Fibroblast of peridontal ligament (primary cell): ENCODE measurements around the gene PCDHA10.
"Not testable (repeated sequence)": the region's sequence is repeated elsewhere in the genome, so short reads cannot be mapped to it uniquely, and the experiment has no call there.

Source experiments
- DNase-seq: peaks from one replicate; pipeline ENCODE4 v3.0.0-alpha.2; 2010; ENCODE audit errors: extremely low read depth

PCDHA10 gene

DNA sequence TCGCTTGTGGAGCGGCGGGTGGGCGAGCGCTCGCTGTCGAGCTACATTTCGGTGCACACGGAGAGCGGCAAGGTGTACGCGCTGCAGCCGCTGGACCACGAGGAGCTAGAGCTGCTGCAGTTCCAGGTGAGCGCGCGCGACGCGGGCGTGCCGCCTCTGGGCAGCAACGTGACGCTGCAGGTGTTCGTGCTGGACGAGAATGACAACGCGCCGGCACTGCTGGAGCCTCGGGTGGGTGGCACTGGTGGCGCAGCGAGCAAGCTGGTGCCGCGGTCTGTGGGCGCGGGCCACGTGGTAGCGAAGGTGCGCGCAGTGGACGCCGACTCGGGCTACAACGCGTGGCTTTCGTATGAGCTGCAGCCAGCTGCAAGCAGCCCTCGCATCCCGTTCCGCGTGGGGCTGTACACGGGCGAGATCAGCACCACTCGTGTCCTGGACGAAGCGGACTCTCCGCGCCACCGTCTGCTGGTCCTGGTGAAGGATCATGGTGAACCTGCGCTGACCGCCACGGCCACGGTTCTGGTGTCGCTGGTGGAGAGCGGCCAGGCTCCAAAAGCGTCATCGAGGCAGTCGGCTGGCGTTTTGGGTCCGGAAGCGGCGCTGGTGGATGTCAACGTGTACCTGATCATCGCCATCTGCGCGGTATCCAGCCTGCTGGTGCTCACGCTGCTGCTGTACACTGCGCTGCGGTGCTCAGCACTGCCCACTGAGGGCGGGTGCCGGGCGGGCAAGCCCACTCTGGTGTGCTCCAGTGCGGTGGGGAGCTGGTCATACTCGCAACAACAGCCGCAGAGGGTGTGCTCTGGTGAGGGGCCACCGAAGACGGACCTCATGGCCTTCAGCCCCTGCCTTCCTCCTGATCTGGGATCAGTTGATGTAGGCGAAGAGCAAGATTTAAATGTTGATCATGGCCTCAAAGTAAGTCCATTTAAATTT, 12.6 kb upstream of the PCDHA10 start:
- no peak for DNase-seq

DNA sequence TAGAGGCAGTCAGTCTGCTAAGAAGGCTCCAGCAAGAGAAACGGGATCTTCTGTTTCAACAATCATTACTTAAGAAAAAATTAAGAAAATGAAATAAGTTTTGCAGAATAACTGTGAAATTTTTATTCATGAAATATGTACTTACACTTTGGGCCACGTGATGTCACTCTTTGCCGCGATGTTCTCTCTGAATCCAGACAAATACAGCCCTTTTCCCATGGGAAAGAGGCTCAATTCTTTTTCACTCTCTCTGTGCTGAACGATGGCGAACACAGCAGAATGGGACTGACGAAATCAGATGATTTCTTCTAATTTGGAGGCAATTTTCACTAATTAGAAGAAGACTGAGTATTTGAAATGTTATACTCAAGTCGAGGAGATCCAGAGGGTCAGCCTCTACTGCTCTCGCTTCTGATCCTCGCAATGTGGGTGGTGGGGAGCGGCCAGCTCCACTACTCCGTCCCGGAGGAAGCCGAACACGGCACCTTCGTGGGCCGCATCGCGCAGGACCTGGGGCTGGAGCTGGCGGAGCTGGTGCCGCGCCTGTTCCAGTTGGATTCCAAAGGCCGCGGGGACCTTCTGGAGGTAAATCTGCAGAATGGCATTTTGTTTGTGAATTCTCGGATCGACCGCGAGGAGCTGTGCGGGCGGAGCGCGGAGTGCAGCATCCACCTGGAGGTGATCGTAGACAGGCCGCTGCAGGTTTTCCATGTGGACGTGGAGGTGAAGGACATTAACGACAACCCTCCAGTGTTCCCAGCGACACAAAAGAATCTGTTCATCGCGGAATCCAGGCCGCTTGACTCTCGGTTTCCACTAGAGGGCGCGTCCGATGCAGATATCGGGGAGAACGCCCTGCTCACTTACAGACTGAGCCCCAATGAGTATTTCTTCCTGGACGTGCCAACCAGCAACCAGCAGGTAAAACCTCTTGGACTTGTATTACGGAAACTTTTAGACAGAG, 7.3 kb upstream of the PCDHA10 start, which contains the start of gene PCDHA9:
Gene PCDHA9, plus strand, starts transcription at position 244 of the 964 bp plus-strand sequence. Its CDS starts 114 bp downstream, at position 358.
- DNase-seq, result not testable (repeated sequence)

DNA sequence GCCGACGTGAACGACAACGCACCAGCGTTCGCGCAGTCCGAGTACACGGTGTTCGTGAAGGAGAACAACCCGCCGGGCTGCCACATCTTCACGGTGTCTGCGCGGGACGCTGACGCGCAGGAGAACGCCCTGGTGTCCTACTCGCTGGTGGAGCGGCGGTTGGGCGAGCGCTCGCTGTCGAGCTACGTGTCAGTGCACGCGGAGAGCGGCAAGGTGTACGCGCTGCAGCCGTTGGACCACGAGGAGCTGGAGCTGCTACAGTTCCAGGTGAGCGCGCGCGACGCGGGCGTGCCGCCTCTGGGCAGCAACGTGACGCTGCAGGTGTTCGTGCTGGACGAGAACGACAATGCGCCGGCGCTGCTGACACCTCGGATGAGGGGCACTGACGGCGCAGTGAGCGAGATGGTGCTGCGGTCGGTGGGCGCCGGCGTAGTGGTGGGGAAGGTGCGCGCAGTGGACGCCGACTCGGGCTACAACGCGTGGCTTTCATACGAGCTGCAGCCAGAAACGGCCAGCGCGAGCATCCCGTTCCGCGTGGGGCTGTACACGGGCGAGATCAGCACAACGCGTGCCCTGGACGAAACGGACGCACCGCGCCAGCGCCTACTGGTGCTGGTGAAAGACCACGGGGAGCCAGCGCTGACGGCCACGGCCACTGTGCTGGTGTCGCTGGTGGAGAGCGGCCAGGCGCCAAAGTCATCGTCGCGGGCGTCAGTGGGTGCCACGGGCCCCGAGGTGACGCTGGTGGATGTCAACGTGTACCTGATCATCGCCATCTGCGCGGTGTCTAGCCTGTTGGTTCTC, 5.7 kb upstream of the PCDHA10 start:
- DNase-seq, result not testable (repeated sequence)

DNA sequence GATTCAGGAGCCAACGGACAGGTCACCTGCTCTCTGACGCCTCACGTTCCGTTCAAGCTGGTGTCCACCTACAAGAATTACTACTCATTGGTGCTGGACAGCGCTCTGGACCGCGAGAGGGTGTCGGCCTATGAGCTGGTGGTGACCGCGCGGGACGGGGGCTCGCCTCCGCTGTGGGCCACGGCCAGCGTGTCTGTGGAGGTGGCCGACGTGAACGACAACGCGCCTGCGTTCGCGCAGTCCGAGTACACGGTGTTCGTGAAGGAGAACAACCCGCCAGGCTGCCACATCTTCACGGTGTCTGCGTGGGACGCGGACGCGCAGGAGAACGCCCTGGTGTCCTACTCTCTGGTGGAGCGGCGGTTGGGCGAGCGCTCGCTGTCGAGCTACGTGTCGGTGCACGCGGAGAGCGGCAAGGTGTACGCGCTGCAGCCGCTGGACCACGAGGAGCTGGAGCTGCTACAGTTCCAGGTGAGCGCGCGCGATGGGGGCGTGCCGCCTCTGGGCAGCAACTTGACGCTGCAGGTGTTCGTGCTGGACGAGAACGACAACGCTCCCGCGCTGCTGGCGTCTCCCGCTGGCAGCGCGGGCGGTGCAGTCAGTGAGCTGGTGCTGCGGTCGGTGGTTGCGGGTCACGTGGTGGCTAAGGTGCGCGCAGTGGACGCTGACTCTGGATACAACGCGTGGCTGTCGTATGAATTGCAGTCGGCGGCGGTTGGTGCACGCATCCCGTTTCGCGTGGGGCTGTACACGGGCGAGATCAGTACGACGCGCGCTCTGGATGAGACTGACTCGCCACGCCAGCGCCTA, 1.7 kb downstream of the PCDHA10 start:
- DNase-seq, result no peak

DNA sequence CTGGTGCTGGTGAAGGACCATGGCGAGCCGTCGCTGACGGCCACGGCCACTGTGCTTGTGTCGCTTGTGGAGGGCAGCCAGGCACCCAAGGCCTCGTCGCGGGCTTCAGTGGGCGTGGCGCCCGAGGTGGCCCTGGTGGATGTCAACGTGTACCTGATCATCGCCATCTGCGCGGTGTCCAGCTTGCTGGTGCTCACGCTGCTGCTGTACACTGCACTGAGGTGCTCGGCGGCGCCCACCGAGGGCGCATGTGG, 2.2 kb downstream of the PCDHA10 start:
- no peak for DNase-seq

DNA sequence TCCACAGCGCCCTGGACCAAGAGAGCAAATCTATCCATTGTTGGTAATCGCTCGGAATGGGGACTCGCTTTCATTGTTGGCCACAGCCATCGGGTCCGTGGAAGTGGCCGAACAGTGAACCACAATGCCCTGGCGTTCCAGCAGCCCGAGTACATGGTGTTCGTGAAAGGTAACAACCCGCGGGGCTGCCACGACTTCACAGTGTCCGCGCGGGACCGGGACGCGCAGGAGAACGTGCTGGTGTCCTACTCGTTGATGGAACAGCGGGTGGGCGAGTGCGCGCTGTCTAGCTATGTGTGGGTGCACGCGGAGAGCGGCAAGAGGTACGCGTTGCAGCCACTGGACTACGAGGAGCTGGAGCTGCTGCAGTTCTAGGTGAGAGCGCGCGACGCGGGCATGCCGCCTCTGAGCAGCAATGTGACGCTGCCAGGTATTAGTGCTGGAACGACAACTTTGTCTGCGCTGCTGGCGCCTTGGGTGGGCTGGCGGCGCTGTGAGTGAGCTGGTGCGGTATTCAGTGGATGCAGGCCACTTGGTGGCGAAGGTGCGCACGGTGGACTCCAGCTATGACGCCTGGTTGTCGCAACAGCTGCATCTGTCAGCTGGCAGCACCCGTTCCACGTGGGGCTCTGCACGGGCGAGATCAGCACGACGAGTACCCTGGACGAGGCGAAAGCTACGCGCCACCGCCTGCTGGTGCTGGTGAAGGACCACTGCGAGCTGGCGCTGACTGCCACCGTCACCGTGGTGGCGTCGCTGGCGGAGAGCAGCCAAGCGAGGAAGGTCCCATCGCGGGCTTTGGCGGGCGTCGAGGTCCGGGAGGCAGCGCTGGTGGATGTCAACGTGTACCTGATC, 7.0 kb downstream of the PCDHA10 start:
- no peak for DNase-seq

DNA sequence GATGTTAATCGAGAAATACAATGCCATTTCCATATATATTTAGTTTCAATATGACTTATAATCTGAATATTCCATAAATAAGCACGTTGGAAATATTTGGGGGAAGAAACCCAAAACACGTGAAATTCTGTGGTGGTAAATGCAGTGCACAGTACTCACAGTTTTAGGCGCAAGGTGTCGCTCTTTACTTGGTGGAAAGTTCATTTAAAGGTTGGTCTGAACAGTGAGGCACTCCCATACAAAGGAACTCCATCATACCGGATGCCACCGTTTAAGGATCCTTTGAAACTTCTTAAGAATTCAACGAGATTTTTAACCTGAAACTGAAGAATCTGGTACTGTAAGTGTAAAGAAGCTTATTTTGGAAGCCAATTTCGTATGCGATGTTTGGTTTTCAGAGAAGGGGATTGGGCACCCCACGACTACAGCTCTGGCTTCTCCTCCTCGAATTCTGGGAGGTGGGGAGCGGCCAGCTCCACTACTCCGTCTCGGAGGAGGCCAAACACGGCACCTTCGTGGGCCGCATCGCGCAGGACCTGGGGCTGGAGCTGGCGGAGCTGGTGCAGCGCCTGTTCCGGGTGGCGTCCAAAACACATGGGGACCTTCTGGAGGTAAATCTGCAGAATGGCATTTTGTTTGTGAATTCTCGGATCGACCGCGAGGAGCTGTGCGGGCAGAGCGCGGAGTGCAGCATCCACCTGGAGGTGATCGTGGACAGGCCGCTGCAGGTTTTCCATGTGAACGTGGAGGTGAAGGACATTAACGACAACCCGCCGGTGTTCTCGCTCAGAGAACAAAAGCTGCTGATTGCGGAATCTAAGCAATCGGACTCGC, 13.2 kb downstream of the PCDHA10 start, which contains the start of gene PCDHA11:
Gene PCDHA11, plus strand, starts transcription at position 237 of the 834 bp plus-strand sequence. Its CDS starts 147 bp downstream, at position 384.
- peak; percentile 1 for DNase-seq

DNA sequence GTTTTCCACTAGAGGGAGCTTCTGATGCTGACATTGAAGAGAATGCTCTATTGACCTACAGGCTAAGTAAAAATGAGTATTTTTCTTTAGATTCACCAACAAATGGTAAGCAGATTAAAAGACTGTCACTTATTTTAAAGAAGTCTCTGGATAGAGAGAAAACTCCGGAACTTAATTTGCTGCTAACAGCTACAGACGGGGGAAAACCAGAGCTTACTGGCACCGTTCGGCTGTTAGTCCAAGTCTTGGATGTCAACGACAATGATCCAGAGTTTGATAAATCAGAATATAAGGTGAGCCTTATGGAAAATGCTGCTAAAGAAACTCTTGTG, 13.8 kb downstream of the PCDHA10 start:
- no peak for DNase-seq

DNA sequence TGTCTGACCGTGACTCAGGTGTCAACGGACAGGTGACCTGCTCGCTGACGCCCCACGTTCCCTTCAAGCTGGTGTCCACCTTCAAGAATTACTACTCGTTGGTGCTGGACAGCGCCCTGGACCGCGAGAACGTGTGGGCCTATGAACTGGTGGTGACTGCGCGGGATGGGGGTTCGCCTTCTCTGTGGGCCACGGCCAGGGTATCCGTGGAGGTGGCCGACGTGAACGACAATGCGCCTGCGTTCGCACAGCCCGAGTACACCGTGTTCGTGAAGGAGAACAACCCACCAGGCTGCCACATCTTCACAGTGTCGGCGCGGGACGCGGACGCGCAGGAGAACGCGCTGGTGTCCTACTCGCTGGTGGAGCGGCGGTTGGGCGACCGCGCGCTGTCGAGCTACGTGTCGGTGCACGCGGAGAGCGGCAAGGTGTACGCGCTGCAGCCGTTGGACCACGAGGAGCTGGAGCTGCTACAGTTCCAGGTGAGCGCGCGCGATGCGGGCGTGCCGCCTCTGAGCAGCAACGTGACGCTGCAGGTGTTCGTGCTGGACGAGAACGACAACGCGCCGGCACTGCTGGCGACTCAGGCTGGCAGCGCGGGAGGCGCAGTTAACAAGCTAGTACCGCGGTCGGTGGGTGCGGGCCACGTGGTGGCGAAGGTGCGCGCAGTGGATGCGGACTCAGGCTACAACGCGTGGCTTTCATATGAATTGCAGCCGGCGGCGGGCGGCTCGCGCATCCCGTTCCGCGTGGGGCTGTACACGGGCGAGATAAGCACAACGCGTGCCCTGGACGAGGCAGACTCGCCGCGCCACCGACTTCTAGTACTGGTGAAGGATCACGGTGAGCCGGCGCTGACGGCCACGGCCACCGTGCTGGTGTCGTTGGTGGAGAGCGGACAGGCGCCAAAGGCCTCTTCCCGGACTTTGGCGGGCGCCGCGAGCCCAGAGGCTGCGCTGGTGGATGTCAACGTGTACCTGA, 14.8 kb downstream of the PCDHA10 start:
- no peak for DNase-seq

DNA sequence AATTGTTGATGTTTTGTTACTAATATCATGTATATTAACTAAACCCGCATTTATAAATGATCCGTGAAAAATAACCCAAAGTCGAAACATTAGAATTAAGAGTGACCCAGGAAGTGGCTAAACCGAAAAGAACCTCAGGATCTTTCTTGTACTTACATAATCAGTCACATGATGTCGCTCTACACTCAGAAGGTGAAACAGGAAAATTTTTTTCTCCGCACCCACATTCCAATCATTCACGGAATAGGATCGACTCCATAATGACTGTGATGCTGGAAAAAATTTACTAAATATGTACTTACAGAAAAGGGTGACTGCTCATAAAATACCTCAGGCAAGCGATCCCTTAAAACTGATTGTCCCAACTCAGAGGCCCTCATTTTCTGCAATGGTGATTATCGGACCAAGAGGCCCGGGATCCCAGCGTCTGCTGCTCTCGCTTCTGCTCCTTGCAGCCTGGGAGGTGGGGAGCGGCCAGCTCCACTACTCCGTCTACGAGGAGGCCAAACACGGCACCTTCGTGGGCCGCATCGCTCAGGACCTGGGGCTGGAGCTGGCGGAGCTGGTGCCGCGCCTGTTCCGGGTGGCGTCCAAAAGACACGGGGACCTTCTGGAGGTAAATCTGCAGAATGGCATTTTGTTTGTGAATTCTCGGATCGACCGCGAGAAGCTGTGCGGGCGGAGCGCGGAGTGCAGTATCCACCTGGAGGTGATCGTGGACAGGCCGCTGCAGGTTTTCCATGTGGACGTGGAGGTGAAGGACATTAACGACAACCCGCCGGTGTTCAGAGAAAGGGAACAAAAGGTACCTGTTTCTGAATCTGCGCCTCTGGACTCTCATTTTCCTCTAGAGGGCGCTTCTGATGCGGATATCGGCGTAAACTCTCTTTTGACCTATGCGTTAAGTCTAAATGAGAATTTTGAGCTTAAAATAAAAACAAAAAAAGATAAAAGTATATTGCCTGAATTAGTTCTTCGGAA, 19.7 kb downstream of the PCDHA10 start, which contains the start of gene PCDHA12:
Gene PCDHA12, plus strand, starts transcription at position 224 of the 981 bp plus-strand sequence. Its CDS starts 165 bp downstream, at position 389.
- no peak for DNase-seq

DNA sequence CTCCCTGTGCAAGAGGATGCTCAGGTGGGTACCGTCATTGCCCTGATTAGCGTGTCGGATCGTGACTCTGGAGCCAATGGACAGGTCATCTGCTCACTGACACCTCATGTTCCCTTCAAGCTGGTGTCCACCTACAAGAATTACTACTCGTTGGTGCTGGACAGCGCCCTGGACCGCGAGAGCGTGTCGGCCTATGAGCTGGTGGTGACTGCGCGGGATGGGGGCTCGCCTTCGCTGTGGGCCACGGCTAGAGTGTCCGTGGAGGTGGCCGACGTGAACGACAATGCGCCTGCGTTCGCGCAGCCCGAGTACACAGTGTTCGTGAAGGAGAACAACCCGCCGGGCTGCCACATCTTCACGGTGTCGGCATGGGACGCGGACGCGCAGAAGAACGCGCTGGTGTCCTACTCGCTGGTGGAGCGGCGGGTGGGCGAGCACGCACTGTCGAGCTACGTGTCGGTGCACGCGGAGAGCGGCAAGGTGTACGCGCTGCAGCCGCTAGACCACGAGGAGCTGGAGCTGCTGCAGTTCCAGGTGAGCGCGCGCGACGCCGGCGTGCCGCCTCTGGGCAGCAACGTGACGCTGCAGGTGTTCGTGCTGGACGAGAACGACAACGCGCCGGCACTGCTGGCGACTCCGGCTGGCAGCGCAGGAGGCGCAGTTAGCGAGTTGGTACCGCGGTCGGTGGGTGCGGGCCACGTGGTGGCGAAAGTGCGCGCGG, 21.0 kb downstream of the PCDHA10 start:
- not testable (repeated sequence) for DNase-seq

DNA sequence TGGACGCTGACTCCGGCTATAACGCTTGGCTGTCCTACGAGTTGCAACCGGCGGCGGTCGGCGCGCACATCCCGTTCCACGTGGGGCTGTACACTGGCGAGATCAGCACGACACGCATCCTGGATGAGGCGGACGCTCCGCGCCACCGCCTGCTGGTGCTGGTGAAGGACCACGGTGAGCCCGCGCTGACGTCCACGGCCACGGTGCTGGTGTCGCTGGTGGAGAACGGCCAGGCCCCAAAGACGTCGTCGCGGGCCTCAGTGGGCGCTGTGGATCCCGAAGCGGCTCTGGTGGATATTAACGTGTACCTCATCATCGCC, 21.5 kb downstream of the PCDHA10 start:
- DNase-seq, result no peak

DNA sequence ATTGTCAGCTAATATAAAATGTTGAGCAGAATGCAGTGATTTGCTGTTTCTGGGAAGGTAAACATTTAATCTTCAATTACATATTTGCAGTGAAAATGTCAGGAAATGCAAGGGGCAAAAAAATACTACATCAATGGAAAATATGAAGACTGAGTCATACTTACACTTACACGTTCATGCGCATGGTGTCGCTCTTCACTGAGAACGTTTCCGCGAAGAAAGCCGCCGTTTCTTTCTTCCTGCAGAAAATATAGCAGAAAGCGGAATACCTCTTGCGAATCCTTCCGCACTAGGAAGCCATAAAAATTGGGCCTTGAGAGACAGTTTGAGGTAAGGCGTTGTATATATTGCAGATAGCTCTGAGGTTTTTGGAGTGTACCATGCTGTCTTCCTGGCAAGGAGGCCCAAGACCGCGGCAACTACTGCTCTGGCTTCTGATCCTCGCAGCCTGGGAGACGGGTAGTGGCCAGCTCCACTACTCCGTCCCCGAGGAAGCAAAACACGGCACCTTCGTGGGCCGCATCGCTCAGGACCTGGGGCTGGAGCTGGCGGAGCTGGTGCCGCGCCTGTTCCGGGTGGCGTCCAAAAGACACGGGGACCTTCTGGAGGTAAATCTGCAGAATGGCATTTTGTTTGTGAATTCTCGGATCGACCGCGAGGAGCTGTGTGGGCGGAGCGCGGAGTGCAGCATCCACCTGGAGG, 26.3 kb downstream of the PCDHA10 start, which contains the start of gene PCDHA13:
Gene PCDHA13, plus strand, starts transcription at position 236 of the 702 bp plus-strand sequence. Its CDS starts 145 bp downstream, at position 381.
- DNase-seq, result no peak

DNA sequence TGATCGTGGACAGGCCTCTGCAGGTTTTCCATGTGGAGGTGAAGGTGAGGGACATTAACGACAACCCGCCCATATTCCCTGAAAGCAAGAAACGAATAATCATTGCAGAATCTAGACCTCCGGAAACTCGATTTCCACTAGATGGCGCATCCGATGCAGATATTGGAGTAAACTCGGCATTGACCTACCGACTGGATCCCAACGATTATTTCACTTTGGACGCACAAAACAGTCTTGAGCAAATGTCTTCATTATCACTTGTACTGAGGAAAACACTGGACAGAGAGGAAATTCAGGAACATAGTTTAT, 26.8 kb downstream of the PCDHA10 start:
- DNase-seq, result no peak

DNA sequence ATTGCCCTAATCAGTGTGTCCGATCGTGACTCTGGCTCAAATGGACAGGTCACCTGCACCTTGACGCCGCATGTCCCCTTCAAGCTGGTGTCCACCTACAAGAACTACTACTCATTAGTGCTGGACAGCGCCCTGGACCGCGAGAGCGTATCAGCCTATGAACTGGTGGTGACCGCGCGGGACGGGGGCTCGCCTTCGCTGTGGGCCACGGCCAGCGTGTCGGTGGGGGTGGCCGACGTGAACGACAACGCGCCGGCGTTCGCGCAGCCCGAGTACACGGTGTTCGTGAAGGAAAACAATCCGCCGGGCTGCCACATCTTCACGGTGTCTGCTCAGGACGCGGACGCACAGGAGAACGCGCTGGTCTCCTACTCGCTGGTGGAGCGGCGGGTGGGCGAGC, 27.7 kb downstream of the PCDHA10 start:
- no peak for DNase-seq
